Natural killer cell treated with Interleukin-12 subunit alpha and Interleukin-12 subunit beta and Interleukin-15 and Interleukin-18, amount 100 ng/mL, for 72 hours (primary cell): ENCODE results near the gene RFTN1. TPM values are rescaled to one million over a fixed set of nuclear protein-coding genes. Genes with fewer than 3 reads are reported as not detected.
"Not testable (repeated sequence)": the region's sequence is repeated elsewhere in the genome, so short reads cannot be mapped to it uniquely, and the experiment has no call there.

Source experiments
- ATAC-seq, 2 donors: fragments of 150-1000 bp; cut with Tn5 transposase in 1 of 2; sonication (Bioruptor Pico), chemical (Tn5 transposase) in 1 of 2; 2 replicates each; pipeline ENCODE4 v1.10.0; 2021
- DNase-seq: peaks from one replicate; pipeline ENCODE4 v3.0.0; 2022; ENCODE audit warnings: low spot score
- H3K27ac Mint-ChIP-seq, 2 donors: 1 replicate in 1 of 2; 2 replicates in 1 of 2; pipeline ENCODE4 v1.8.0; 2022; ENCODE audit warnings: mixed read lengths in 2 of 2, mild to moderate bottlenecking in 1 of 2, moderate library complexity in 1 of 2
- H3K27me3 Mint-ChIP-seq, 2 donors: 1 replicate in 1 of 2; 2 replicates in 1 of 2; pipeline ENCODE4 v1.8.0; 2022; ENCODE audit warnings: mixed read lengths in 2 of 2
- H3K36me3 Mint-ChIP-seq: one replicate; pipeline ENCODE4 v1.8.0; 2022; ENCODE audit warnings: mixed read lengths
- H3K4me1 Mint-ChIP-seq, 2 donors: 1 replicate in 1 of 2; 2 replicates in 1 of 2; pipeline ENCODE4 v1.8.0; 2022; ENCODE audit warnings: low read depth in 2 of 2, mixed read lengths in 2 of 2, mild to moderate bottlenecking in 1 of 2
- H3K4me3 Mint-ChIP-seq: one replicate; pipeline ENCODE4 v1.8.0; 2022; ENCODE audit warnings: mixed read lengths
- H3K9me3 Mint-ChIP-seq: 2 replicates; pipeline ENCODE4 v1.8.0; 2022; ENCODE audit warnings: mixed read lengths
- total RNA-seq, 2 donors: library from RNA; stranded (reverse); gene quantifications; one replicate each; pipeline ENCODE4 v1.2.3, GENCODE V29; 2022

The RFTN1 gene
- total RNA-seq, 2 donors from 2014 or later = 194 to 201 TPM

GRCh38 chr3:16498130-16498890, 15.2 kb downstream of the RFTN1 start:
- peak overlapping the region; percentile 73 for H3K4me3 Mint-ChIP-seq
- peaks cover 77 to 78% of the 10 kb centered on the region in 2 donors for H3K4me1 Mint-ChIP-seq
- H3K27me3 Mint-ChIP-seq = no peaks in the 10 kb centered on the region
- H3K36me3 Mint-ChIP-seq = peaks cover 25% of the 10 kb centered on the region
- DNase-seq (no peak), ATAC-seq (no peak)
- H3K27ac Mint-ChIP-seq = peak overlapping the region; percentile 70 to 87
- no peaks in the 10 kb centered on the region for H3K9me3 Mint-ChIP-seq

DNA sequence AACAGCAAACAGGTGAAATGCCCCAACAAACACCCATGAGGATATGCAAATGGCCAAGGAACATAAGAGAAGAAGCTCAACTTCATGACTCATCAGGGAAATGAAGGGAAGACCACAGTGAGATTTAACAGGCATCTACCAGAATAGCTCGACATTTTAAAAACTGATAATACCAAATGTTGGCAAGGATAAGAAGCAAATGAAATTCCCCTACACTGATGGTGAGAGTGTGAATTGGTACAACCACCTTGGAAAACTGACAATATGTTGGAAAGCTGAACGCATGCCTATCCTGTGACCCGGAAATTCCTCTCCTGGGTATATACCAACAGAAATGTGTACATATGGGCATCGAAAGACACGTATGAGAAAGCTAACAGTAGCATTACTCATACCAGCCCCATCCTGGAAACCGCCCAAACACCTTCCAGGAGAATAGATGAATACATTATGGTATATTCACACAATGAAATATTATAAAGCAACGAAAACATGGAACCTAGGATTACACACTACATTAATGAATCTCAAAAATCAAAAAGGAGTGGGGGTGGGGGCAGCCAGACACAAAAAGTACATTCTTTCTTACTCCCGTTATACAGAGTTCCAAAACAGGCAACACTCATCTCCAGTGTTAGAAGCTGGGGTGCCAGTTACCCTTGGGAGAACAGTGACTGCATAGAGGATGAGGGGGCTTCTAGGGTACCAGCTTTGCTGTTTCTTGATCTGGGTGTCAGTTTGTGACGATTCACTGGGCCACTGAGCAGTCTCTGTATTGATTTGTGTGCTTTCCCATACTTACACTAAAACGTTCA, 16.9 kb downstream of the RFTN1 start:
- Mint-ChIP-seq H3K4me3 (peak overlapping the region; percentile 76), H3K36me3 (peaks cover 29% of the 10 kb centered on the region), H3K27ac (peak overlapping the region; percentile 66 to 87), H3K4me1 (peaks cover 69 to 76% of the 10 kb centered on the region in 2 donors), H3K27me3 (no peaks in the 10 kb centered on the region), H3K9me3 (no peaks in the 10 kb centered on the region)
- DNase-seq (no peak), ATAC-seq (peak; percentile 72 to 76)

DNA sequence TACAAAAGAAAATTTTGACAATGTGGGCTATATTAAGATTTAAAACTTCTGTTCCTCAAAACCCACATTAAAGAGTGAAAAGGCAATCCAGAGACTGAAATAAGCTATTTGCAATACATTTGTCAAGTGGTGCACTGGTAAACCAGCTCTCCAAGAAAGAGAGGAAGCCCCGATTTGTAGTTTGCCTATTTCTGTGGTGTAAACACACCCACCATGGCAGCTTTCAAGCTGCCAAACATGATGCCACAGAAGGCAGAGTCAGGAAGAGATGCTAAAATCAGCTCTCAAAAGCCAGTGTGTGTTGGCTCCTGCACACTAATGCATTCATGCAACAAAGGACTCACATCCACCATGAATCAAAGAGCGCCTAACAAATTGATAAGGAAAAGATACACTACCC, 17.5 kb downstream of the RFTN1 start:
- no peaks in the 10 kb centered on the region for H3K27me3 Mint-ChIP-seq
- H3K4me3 Mint-ChIP-seq = peak overlapping the region; percentile 76
- H3K36me3 Mint-ChIP-seq = peaks cover 34% of the 10 kb centered on the region
- no peaks in the 10 kb centered on the region for H3K9me3 Mint-ChIP-seq
- peaks cover 72 to 80% of the 10 kb centered on the region in 2 donors for H3K4me1 Mint-ChIP-seq
- peak overlapping the region; percentile 66 to 87 for H3K27ac Mint-ChIP-seq
- ATAC-seq (peak in 1 of 2 donors; percentile 43), DNase-seq (no peak)

DNA sequence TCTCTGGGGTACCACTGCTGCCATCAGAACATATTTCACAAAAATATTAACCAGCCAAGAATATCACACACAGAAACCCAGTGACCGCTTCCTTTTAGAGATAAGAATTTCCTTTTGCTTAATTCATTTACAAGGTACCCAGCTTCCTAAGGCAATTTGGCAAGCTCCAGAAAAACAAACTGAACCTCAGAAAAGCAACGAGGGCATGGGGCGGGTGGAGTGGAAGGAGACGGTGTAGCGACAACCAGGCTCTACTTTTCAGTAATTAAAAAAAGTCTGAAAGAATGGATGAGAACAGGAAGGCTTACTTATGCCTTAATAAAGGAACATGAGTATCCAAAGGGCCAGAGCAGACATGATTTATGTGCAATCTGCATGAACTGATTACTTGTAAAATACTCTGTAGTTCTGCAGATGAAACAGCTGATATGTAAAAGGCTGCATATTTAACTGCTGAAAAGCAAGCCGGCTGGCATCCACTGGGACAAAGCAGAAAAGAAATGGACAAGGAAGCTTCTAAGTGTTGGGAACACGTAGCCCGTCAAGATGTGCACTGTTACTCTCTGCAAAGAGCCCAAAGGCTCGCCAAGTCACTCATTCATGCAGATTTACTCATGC, 18.6 kb downstream of the RFTN1 start:
- ATAC-seq = no peak
- peaks cover 72 to 79% of the 10 kb centered on the region in 2 donors for H3K4me1 Mint-ChIP-seq
- peaks cover 33% of the 10 kb centered on the region for H3K36me3 Mint-ChIP-seq
- peak overlapping the region; percentile 76 for H3K4me3 Mint-ChIP-seq
- DNase-seq = no peak
- no peaks in the 10 kb centered on the region for H3K27me3 Mint-ChIP-seq
- peak overlapping the region; percentile 66 to 87 for H3K27ac Mint-ChIP-seq
- no peaks in the 10 kb centered on the region for H3K9me3 Mint-ChIP-seq

- Mint-ChIP-seq H3K36me3 (peaks cover 40% of the 10 kb centered on the region), H3K27ac (peak overlapping the region; percentile 66 to 87), H3K27me3 (no peaks in the 10 kb centered on the region), H3K4me1 (peaks cover 72 to 82% of the 10 kb centered on the region in 2 donors), H3K4me3 (peak overlapping the region; percentile 76), H3K9me3 (no peaks in the 10 kb centered on the region)
- DNase-seq = no peak
- ATAC-seq = peak in 1 of 2 donors; percentile 54
Observed at GRCh38 chr3:16494094-16494493, 19.4 kb downstream of the RFTN1 start.

DNA sequence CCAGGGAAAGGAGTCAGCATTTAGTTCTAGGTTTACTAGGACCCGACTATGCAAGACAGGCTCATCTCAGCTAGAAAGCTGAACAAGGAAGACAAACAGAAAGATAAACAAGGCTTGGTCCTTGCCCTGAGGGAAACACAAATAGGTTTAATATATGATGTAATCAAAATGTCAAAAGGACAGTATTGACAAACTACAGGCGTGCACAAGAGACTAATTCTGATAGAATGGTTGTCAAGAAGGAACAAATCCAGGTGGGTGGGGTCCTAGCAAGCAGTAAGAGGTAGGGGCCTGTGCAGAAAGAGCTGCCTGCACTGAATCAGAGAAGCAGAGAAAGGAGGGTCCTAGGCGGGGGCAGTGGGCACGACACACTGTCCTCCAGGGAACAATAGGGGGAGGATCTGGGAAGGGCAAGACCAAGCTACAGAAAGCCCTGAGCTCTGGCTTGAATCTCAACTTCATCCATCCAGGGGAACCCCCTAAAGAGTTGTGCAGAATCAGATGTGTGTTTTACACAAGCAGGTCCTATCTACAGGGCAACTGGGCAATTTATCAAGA, 23.4 kb downstream of the RFTN1 start:
- Mint-ChIP-seq H3K9me3 (no peaks in the 10 kb centered on the region), H3K4me3 (no peak overlapping the region), H3K27me3 (no peaks in the 10 kb centered on the region), H3K4me1 (peaks cover 52 to 59% of the 10 kb centered on the region in 2 donors), H3K36me3 (peaks cover 46% of the 10 kb centered on the region), H3K27ac (peak overlapping the region in 1 of 2 donors; percentile 54)
- no peak for ATAC-seq
- DNase-seq = no peak

- not testable (repeated sequence) for H3K27me3 Mint-ChIP-seq, H3K4me3 Mint-ChIP-seq
Observed at GRCh38 chr3:16489326-16490061, 24.0 kb downstream of the RFTN1 start.

DNA sequence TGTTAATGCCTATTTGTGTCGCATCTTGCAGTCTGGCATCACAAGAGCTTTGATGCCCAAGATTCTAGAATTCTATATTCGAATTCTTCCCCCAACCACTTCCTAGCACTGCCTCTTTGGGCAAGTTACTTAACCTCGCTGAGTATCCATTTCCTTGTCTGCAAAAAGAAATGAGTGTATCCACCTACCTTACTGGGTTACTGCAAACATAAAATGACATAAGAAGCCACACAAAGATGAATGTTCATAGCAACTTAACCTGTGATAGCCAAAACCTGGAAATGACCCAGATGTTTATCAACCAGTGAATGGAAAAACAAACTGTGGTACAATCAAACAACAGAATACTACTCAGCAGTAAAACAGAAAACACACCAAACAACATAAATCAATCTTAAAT, 24.9 kb downstream of the RFTN1 start:
- Mint-ChIP-seq H3K4me1 (peaks cover 48 to 49% of the 10 kb centered on the region in 2 donors), H3K36me3 (peaks cover 46% of the 10 kb centered on the region), H3K4me3 (no peak overlapping the region), H3K9me3 (no peaks in the 10 kb centered on the region), H3K27me3 (no peaks in the 10 kb centered on the region), H3K27ac (no peak overlapping the region)
- ATAC-seq (no peak), DNase-seq (no peak)

More at GRCh38 chr3:16489326-16490061, 24.0 kb downstream of the RFTN1 start:
- not testable (repeated sequence) for DNase-seq, H3K9me3 Mint-ChIP-seq, ATAC-seq
- H3K4me1 Mint-ChIP-seq = peaks cover 48 to 55% of the 10 kb centered on the region in 2 donors
- H3K27ac Mint-ChIP-seq = peak overlapping the region in 1 of 2 donors; percentile 54
- peaks cover 46% of the 10 kb centered on the region for H3K36me3 Mint-ChIP-seq

DNA sequence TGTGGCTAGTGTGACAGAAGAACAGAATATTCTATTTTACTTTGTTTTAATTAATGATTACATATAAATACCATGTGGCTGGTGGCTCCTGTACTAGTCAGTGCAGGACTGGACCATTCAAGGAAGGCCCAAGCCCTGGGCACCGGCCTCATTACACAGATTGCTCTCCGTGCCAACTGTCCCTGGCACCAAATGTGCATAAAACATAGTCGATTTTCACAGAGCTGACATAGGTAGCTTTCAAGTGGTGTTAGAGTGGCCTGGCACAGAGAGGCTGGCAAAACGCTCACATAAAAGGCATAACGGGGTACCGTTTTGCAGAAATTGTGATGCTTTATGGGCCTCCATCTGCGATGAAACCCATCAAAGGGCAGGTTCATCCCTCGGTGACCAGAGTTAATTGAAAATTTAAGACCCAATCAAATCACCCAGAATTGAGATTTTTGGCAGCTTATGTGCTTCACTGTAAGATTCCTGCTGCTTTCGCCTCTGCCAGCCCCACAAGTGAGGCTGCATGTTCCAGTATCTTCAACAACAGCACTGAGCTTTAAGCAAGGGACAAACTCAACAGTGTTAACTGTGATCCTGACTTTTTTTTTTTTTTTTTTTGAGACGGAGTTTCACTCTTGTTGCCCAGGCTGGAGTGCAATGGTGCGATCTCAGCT, 25.9 kb downstream of the RFTN1 start:
- DNase-seq = no peak
- H3K9me3 Mint-ChIP-seq = no peaks in the 10 kb centered on the region
- peaks cover 55 to 59% of the 10 kb centered on the region in 2 donors for H3K4me1 Mint-ChIP-seq
- H3K36me3 Mint-ChIP-seq = peaks cover 43% of the 10 kb centered on the region
- H3K27ac Mint-ChIP-seq = no peak overlapping the region
- H3K4me3 Mint-ChIP-seq = no peak overlapping the region
- ATAC-seq = no peak
- no peaks in the 10 kb centered on the region for H3K27me3 Mint-ChIP-seq

- Mint-ChIP-seq H3K36me3 (peaks cover 40% of the 10 kb centered on the region), H3K9me3 (no peaks in the 10 kb centered on the region), H3K4me3 (no peak overlapping the region), H3K4me1 (peaks cover 57 to 63% of the 10 kb centered on the region in 2 donors), H3K27me3 (no peaks in the 10 kb centered on the region), H3K27ac (peak overlapping the region in 1 of 2 donors; percentile 72)
- no peak for ATAC-seq
- no peak for DNase-seq
Observed at GRCh38 chr3:16486951-16487480, 26.5 kb downstream of the RFTN1 start.

DNA sequence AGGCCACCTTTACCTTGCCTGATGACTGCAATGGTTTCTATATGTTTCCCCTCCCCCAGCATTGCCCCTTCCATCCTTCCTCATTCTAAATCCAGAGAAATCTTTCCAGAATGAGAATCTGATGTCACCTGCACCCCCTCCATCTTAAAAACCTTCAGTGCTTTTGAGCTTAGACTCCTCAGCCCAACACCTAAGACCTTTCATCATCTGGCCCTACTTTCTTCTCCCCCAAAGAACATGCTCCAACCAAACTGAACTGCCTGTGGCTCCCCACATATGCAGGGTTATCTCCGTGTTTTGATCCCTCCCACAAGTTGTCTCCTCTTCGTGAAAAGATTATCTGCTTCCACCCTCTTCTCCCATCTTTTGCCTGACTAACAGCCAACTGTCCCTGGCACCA, 27.3 kb downstream of the RFTN1 start:
- DNase-seq (no peak), ATAC-seq (no peak)
- Mint-ChIP-seq H3K27ac (peak overlapping the region in 1 of 2 donors; percentile 72), H3K9me3 (no peaks in the 10 kb centered on the region), H3K27me3 (no peaks in the 10 kb centered on the region), H3K36me3 (peaks cover 32% of the 10 kb centered on the region), H3K4me3 (no peak overlapping the region), H3K4me1 (peaks cover 58 to 66% of the 10 kb centered on the region in 2 donors)

DNA sequence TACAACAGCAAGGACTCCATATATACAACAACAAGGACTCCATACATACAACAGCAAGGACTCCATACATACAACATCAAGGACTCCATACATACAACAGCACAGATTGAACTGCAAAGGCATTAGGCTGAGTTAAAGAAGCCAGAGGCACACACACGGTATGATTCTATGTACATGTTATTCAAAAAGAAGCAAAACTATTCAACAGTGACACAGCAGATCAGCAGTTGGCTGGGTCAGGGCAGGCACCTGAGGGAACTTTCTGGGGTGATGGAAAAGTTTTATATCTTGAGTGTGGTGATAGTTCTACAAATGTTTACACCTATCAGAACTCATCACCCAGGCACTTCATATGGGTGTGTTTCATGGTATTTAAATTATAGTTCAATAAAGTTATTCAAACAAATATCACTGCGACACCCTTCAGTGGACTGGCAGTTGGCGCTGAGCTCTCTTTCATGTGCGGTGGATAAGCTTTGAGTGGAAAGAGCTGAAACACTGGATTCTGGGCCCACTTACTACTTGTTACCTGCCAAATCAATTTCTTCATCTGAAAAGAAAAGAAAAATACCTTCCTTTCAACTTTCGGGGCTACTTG, 28.0 kb downstream of the RFTN1 start:
- peak overlapping the region; percentile 19 to 72 for H3K27ac Mint-ChIP-seq
- H3K36me3 Mint-ChIP-seq = peaks cover 25% of the 10 kb centered on the region
- H3K4me3 Mint-ChIP-seq = no peak overlapping the region
- ATAC-seq (no peak), DNase-seq (no peak)
- no peaks in the 10 kb centered on the region for H3K27me3 Mint-ChIP-seq
- H3K9me3 Mint-ChIP-seq = no peaks in the 10 kb centered on the region
- peaks cover 59 to 63% of the 10 kb centered on the region in 2 donors for H3K4me1 Mint-ChIP-seq
